Right atrium auricular region (tissue), 2 donors: ENCODE measurements around the gene VPS11. TPM values are rescaled to one million over a fixed set of nuclear protein-coding genes. Genes with fewer than 3 reads are reported as not detected.

ENCODE experiments used
- DNase-seq: peaks from one replicate; pipeline ENCODE4 v3.0.0-alpha.2; 2019; ENCODE audit warnings: low spot score
- H3K27ac ChIP-seq, 2 donors: fragments of 200-600 bp; sonication (generic); 1 replicate in 1 of 2; 2 replicates in 1 of 2; pipeline ENCODE4 v1.5.1; 2016 to 2019
- H3K27me3 ChIP-seq, 2 donors: fragments of 200-600 bp; sonication (generic); one replicate each; pipeline versions ENCODE4 v1.5.1 to v1.6.0; 2017 to 2019
- H3K36me3 ChIP-seq: fragments of 200-600 bp; sonication (generic); one replicate; pipeline ENCODE4 v1.5.1; 2016
- H3K4me1 ChIP-seq, 2 donors: fragments of 200-600 bp; sonication (generic); one replicate each; pipeline versions ENCODE4 v1.5.1 to v1.6.0; 2017 to 2019
- H3K4me3 ChIP-seq, 2 donors: fragments of 200-600 bp; sonication (generic); 1 replicate in 1 of 2; 2 replicates in 1 of 2; pipeline ENCODE4 v1.5.1; 2017 to 2019; ENCODE audit warnings: mild to moderate bottlenecking in 1 of 2, moderate library complexity in 1 of 2
- H3K9me3 ChIP-seq, 2 donors: fragments of 200-600 bp; sonication (generic); one replicate each; pipeline ENCODE4 v1.5.1; 2019
- total RNA-seq, 2 donors: library from RNA; depleted of rRNA; stranded (reverse); fragments of >200 nt; gene quantifications; one replicate each; pipeline ENCODE4 v1.1.0, GENCODE V29; 2016
- TF ChIP-seq, protein P1 (sequence below), 2 donors: fragments of 200-600 bp; sonication (generic); IDR thresholded peaks; one replicate each; pipeline ENCODE4 v1.5.1; 2019; ENCODE audit warnings: antibody characterized with exemption in 2 of 2

Gene VPS11
- total RNA-seq, 2 donors from 2014 or later = 22.0 to 23.7 TPM

DNA sequence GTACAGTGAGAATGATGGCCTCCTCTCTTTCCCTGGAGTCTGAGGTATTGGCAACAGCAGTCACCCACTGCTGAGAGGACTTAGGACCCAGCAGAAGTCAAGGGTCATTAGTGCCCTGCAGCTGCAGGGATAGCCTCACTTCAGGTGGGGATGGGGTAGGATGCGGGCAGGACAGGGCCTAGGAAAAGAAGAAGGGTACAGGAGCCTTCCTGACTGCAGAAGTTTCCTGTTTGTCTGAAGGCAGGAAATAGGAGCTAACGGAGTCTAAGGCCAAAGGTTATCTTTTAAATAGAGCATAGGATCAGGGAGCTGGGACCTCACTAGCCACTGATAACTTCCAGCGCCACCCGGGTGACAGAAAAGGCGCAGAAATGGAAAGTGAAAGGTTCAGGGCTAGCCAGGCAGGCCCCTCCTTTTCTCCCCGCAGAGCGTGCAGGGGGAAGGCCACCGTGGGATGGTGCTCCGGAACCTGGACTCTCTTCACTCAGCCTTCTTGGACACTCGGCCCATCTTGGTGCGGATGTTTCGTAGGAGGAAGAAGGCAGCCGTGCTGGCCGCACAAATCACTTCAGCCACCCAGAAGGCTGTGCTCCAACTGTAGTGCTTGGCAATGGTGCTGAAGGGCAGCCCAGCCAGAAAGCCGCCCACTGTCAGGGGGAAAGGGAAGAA, 43.1 kb upstream of the VPS11 start:
- Histone ChIP-seq H3K9me3 (no peaks in the 10 kb centered on the region), H3K4me3 (no peak overlapping the region), H3K36me3 (peaks cover 37% of the 10 kb centered on the region), H3K4me1 (peaks cover 0 to 40% of the 10 kb centered on the region in 2 donors), H3K27ac (peak overlapping the region; percentile 20 to 35), H3K27me3 (no peaks in the 10 kb centered on the region)
- TF ChIP-seq, protein P1, sequence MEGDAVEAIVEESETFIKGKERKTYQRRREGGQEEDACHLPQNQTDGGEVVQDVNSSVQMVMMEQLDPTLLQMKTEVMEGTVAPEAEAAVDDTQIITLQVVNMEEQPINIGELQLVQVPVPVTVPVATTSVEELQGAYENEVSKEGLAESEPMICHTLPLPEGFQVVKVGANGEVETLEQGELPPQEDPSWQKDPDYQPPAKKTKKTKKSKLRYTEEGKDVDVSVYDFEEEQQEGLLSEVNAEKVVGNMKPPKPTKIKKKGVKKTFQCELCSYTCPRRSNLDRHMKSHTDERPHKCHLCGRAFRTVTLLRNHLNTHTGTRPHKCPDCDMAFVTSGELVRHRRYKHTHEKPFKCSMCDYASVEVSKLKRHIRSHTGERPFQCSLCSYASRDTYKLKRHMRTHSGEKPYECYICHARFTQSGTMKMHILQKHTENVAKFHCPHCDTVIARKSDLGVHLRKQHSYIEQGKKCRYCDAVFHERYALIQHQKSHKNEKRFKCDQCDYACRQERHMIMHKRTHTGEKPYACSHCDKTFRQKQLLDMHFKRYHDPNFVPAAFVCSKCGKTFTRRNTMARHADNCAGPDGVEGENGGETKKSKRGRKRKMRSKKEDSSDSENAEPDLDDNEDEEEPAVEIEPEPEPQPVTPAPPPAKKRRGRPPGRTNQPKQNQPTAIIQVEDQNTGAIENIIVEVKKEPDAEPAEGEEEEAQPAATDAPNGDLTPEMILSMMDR (IDR thresholded peaks at IDR 0.05) = no peak
- DNase-seq = no peak

DNA sequence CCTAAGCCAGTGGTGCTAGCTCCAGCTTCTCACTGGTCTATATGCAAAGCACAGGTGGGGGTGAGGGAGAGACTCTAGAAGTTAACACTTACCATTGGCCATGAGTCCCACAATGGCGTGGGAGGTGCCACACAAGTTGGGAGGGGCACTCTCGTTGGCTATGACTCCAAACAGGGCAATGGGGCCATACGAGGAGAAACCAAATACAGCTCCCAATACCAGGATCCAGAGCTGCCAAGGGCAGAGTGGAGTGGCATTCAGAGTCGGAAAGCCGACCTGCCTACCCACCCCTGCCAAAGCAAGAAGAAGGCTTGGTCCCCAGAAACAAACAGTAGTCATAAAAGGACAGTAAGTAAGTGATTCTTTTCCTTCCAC, 42.5 kb upstream of the VPS11 start:
- Histone ChIP-seq H3K27ac (peak overlapping the region in 1 of 2 donors; percentile 35), H3K4me3 (no peak overlapping the region), H3K4me1 (peaks cover 0 to 40% of the 10 kb centered on the region in 2 donors), H3K36me3 (peaks cover 37% of the 10 kb centered on the region), H3K27me3 (no peaks in the 10 kb centered on the region), H3K9me3 (no peaks in the 10 kb centered on the region)
- TF ChIP-seq, protein P1 (IDR thresholded peaks at IDR 0.05) = no peak
- no peak for DNase-seq

DNA sequence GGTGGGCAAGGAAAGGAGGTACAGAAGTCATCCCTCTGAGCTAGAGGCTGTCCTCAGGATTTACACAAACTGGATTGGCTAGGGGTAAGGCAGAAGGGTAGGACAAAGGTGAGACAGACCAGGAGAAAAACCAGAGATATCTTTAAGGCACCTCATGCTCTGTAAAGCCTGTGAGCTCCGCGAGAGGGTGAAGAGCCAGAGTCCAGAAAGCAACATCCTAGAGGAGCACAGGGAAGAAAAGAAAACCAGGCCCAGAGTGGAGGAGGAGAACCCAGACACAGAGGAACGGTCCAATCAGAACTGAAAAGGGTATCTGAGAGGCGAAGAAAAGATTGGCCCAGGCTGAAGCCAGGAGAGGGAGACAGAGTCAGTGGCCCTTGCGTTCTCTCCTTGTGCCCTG, 42.1 kb upstream of the VPS11 start:
- Histone ChIP-seq H3K9me3 (no peaks in the 10 kb centered on the region), H3K4me1 (peaks cover 0 to 38% of the 10 kb centered on the region in 2 donors), H3K27ac (no peak overlapping the region), H3K4me3 (no peak overlapping the region), H3K27me3 (no peaks in the 10 kb centered on the region), H3K36me3 (peaks cover 37% of the 10 kb centered on the region)
- TF ChIP-seq, protein P1 (IDR thresholded peaks at IDR 0.05) = no peak
- DNase-seq = no peak

DNA sequence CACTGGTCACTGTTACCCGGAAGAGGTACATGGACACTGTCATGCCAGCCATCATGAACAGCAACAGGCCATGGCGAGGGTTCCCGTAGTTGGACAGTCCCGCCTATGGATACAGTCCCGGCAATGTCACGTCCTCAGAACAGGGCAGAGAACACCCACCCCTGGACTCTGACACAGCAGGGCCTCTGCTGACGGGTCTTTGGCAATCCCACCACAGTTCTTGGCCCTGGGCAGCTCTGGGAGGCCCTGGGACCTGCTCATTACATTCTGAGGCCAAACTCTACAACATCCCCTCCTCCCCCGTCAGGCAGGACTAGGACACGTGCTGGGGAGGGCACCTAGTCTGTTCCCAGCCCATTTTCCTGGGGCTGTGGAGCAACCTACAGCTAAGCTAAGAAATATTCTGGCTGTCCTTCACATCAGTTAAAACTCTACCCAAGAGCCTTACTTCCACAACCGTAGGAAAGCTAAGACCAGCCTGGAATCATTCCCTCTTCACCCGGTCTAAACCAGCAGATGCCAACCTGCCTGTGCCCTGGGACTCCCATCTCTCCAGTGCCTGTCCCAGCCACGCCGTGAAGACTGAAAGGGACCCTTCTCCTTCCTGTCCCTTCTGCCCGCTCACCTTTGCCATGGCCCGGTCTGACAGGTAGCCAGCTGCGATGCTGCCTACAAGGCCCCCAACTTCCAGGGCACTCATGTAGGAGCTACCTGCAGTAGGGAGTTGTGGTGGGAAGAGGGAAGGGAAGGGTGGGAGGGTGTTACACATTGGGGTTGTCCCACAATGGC, 41.4 kb upstream of the VPS11 start:
- Histone ChIP-seq H3K4me1 (peaks cover 0 to 35% of the 10 kb centered on the region in 2 donors), H3K27me3 (no peaks in the 10 kb centered on the region), H3K27ac (no peak overlapping the region), H3K36me3 (peaks cover 35% of the 10 kb centered on the region), H3K9me3 (no peaks in the 10 kb centered on the region), H3K4me3 (no peak overlapping the region)
- no peak for DNase-seq
- TF ChIP-seq, protein P1 (IDR thresholded peaks at IDR 0.05) = no peak

DNA sequence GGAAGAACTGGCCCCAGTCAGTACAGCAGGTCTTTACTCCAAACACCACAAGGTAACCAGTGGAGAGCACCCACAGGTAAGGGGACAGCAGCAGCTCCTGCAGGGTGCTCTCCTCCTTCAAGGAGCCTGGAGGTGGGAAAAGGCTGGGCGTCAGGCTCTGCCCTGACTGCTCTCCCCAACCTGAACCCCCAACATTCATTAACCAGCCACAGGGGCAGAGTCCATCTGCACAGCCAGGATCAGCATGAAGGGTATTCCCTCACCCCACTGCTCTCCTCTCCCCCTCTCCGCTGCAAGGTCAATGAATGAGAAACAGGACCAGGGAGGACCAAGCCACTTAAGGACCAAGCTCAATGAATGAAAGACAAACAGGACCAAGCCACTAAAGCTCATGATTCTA, 40.6 kb upstream of the VPS11 start:
- Histone ChIP-seq H3K4me1 (peaks cover 0 to 29% of the 10 kb centered on the region in 2 donors), H3K9me3 (no peaks in the 10 kb centered on the region), H3K27me3 (no peaks in the 10 kb centered on the region), H3K4me3 (no peak overlapping the region), H3K36me3 (peaks cover 27% of the 10 kb centered on the region), H3K27ac (no peak overlapping the region)
- DNase-seq = no peak
- TF ChIP-seq, protein P1 (IDR thresholded peaks at IDR 0.05) = no peak
